ENCODE measurements around the gene ZBTB49.
"Not testable (repeated sequence)": the region's sequence is repeated elsewhere in the genome, so short reads cannot be mapped to it uniquely, and the experiment has no call there.

ZBTB49 gene

DNA sequence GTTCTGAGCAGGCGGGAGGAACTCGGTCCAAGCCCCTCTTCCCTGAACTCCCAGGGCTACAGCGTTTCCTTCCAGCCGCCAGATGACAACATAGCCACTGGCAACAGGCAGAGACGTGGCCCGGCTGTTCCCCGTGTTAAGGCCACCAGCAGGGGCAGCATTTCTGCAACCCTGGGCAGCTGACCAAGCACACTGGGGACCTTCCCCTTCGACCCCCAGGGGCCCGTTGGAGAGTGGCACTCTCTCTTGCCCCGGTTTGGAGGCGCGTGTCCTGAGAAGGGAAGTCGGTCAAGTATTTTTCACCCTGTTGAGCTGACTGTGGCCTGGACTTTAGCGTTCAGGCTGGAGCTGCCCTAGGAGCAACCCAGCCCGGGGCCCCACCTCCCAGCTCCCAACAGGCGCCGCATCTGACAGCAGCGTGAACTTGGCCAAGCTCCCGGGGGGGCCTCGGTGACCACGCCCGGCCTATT is 37.6 kb downstream of the ZBTB49 start:
- DNase-seq, result no peak

DNA sequence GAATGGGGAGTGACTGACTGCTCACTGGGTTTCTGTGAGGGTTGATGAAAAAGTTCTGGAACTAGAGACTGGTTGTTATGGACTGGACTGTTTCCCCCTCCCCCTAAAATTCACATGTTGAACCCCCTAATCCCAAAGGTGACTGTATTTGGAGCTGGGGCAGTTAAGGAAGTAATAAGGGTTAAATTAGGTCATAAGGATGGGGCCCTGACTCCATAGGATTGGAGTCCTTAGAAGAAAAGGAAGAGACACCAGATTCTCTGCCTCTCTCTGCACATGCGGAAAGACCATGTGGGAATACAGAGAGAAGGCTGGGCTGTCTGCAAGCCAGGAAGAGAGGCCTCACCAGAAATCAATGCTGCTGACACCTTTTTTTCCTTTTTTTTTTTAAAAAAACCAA is 38.2 kb downstream of the ZBTB49 start:
- DNase-seq, result no peak

DNA sequence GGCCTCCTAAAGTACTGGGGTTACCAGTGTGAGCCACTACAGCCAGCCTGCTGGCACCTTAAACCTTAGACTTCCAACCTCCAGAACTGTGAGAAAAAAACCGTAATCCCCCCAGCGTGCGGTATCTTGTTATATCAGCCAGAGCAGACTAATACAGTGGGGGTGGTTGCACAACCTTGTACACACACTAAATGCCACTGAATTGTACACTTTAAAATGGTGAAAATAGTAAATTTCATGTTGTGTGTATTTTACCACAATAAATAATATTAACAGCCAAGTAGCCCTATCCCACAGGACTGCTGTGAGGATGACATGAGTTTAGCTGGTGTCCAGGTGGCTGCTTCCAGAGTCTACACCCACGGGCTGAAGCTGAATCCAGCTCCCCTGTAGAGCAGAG is 38.8 kb downstream of the ZBTB49 start:
- no peak for DNase-seq

DNA sequence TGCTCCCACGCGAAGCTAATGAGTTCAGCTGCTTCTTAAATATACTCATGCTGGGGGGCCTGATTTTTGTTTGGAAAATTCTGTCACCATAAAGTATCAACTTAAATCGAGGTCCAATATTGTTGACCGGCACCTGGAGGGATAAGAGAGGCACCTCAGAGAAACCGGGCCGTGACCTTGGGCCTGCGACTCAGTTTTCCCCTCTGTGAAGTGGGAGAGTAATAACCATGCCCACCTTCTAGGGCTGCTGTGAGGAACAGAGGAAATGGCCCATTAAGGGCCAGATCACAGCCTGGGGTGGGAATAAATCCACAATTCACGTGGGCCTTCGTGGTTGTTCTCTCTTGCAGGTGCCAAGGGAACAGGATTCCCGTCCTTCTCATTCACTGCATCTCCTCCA is 39.4 kb downstream of the ZBTB49 start:
- no peak for DNase-seq

DNA sequence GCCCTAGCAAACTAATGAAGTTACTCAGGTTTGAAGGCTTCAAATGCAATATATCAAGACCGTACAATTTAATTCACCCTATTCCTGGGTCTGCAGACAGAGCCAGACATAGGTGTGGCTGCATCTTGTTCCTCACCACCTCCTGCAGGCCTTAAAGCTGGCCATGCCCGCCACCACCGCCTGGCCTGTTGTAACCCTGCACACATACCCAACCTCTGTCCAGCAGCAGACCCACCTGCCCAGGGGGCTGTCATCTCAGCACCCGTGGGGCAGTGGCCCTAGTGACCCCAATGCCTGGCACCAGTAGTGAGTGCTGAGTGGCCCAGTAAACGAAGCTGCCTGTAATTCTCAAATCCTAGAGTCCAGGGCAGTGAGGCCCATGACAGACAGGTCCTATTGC is 40.7 kb downstream of the ZBTB49 start:
- DNase-seq, result no peak

DNA sequence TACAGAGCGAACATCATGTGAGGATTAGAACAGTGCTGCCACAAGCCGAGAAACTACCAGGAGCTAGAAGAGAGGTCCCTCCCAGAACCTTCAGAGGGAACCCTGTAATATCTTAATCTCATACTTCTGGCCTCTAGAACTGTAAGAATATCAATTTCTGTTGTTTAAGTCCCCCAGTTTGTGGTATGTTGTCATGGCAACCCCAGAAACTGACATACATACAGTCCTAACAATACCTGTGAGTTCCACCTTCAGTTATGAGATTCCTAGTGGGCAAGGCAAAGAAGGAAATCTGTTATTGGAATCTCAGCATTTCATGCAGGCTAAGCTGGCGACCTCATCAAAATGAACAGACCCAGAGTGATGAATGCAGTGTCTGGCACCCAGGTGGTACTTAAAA is 42.5 kb downstream of the ZBTB49 start:
- DNase-seq, result no peak

DNA sequence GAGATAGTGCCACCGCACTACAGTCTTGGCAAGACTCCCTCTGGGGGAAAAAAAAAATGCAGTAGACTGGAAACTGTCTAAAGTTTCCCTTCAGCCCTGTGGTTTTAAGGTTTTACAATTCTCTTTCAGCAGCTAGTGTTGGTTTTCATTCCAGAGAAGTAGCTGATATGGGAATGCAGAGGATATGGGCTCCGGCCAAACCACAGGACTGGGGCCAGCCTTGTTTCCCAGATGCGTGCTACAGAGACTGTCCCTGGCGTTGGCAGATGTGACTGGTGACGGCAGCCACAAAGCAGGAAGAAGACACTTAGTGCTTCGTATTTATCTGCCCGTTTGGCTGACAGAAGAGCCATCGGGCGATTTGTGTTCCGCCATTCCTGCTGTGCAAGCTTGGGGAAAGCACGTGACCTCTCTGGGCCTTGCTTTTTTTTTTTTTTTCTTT is 43.2 kb downstream of the ZBTB49 start:
- DNase-seq, result no peak

DNA sequence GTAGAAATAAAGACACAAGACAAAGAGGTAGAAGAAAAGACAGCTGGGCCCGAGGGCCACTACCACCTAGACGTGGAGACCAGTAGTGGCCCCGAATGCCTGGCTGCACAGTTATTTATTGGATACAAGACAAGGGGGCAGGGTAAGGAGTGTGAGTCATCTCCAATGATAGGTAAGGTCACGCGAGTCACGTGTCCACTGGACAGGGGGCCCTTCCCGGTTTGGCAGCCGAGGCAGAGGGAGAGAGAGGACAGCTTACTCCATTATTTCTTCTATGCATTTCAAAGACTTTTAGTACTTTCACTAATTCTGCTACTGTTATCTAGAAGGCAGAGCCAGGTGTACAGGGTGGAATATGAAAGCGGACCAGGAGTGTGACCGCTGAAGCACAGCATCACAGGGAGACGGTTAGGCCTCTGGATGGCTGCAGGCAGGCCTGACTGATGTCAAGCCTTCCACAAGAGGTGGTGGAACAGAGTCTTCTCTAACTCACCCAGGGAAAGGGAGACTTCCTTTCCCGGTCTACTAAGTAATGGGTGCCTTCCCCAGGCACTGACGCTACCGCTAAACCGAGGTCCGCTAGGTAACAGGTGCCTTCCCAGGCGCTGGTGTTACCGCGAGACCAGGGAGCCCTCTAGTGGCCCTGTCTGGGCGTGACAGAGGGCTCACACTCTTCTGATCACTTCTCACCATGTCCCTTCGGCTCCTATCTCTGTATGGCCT is 44.9 kb downstream of the ZBTB49 start:
- peak; percentile 11 to 19 for DNase-seq

DNA sequence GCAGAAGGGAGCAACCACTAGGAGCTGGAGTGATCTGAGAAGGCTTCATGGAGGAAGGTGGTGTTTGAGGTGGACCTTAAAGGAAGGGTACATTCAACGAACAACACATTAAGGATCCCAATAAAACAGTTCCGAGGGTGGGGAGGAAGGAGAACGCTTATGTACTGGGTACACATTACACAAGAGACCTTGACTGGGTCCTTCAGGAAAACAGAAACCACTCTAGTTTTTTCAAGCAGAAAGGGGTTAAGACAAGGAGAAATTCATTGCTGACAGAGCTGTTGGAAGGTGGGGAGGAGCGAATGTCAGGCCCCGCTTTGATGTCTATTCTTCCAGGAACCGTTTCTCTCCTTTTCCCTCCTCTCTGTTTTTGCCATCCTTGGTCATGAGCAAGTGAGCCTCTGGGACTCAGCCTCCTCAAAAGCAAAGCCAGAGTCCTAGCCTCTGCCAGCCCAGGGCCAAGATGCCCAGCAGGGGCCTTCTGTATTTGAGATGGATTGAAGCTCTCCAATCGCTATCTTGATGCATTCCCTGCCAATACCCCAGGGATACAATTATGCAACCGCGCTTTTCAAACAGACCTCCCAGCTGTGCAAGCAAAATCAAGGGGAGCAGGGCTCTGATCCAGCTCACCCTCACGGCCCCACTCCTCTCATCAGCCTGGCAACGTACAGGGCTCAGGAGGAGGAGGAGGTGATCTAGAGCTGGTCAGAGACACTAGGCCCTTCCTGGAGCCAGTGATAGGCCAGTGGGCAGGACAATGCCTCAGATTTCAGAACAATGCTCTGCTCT is 48.4 kb downstream of the ZBTB49 start:
- no peak for DNase-seq

DNA sequence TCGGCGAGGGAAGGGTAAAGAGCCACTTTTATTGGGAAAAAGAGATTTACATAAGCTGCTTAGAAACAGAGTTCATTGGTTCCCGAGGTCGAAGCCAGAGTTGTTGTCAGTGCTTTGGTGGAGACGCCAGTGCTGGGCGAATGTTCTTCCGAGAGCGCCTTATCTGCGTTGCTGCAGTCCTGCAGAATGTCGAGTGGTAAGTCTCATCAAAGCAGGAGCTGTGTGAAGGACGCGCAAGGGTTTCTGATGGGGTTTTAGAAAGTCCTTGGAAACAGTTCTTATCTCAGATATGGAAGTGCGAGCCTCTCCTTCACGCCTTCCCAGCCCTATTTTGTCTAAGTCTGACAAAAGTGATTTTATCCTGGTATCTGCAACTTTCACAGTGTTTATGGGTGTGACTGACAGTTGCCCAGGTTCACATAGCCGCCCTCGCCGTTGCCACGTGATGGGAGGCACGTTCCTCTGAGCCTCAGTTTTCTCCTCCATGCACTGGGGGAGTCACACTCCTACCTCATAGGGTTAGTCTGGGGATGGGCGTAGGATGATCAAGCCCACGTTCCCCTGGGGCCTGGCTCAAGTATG is 49.5 kb downstream of the ZBTB49 start:
- DNase-seq, result no peak

DNA sequence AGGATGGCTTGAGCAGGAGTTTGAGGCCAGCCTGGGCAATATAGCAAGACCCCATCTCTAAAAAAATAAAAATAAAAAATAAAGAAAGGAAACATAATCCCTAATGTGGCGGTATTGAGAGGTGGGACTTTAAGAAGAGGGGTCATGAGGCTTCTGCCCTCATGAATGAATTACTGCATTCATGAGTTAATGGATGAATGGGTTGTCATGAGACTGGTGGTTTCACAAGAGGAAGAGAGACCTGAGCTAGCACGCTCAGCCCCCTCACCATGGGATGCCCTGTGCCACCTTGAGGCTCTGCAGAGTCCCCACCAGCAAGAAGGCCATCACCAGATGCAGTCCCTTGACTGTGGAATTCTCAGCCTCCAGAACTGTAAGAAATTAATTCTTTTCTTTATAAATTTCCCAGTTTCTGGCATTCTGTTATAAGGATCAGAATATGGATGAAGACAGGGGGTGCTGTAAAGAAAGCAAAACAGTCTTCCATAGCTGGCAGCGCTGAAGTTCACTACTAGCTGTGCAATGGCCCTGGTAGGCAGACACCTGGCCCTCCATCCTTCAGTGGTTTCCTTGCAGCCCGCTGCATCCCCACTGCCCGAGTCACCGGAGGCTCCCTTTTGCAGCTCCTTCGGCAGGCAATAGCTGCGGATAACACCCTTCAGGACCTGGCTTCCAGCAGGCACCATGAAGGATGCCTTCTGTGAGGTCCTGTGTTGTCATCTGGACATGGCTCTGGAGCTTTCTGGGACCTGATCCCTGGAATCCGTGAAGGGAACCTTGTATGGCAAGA is 52.0 kb downstream of the ZBTB49 start:
- DNase-seq, result no peak

DNA sequence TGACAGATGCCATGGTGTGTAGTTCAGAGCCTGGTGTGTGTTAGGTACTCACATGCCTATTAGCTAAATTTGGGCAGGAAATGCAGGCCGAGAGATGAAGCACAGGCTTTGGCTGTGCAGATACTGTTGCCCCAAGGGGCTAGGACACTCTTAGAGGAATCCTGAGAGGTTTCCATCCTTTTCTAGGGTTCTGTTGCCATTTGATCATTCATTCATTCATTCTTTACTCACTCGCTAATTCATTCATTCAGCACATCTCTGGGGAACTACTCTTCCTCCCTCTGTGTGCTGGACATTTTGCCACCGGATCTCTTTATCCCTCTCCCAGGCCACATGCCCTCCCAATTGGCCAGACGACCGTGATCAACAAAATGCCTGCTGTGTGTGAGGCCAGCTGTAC is 53.0 kb downstream of the ZBTB49 start:
- no peak for DNase-seq

DNA sequence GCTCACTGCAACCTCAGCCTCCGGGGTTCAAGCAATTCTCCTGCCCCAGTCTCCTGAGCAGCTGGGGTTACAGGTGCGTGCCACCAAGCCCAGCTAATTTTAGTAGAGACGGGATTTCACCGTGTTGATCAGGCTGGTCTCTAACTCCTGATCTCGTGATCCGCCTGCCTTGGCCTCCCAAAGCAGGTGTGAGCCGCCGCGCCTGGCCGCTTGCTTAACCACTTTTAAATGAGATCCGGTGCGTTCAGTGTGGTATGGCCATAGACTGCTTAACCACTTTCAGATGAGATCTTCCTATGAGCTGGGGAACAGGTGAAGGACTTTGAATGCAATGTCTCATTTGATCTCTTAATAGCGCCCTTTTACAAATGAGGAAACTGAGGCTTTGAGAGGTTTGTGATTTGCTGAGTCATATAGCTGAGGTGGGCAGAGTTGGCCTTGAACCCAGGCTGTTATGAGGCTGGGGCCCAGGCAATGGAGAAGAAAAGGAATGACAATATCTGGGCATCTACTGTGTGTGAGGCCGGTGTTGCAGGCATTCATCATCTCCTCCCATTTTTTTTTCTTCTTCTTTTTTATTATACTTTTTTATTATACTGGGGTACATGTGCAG is 55.0 kb downstream of the ZBTB49 start:
- no peak for DNase-seq

DNA sequence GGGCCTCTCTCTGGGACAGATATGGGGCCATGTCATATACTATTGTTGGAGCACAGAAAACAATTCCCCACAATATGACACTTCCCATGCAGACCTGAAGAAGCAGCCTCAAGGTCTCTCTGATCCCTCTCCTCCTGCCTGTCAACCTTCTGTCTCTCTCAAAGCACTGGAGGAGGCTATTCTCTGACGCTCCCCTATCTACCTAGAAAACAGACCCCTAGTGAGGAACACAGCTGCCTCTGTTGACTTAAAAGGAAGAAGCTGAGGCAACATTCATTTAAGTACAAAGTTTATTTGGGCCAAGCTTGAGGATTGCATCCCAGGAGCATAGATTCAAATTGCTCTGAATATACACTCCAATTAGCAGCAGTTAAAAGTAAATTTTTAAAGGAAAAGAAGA is 57.5 kb downstream of the ZBTB49 start:
- no peak for DNase-seq

DNA sequence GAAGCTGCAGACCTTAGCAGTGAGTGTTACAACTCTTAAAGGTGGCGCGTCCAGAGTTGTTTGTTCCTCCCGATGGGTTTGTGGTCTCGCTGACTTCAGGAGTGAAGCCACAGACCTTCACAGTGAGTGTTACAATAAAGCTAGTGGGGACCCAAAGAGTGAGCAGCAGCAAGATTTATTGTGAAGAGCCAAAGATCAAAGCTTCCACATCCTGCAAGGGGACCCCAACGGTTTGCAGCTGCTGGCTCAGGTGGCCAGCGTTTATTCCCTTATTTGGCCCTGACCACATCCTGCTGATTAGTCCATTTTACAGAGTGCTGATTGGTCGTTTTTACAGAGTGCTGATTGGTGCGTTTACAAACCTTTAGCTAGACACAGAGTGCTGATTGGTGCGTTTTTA is 58.5 kb downstream of the ZBTB49 start:
- not testable (repeated sequence) for DNase-seq

DNA sequence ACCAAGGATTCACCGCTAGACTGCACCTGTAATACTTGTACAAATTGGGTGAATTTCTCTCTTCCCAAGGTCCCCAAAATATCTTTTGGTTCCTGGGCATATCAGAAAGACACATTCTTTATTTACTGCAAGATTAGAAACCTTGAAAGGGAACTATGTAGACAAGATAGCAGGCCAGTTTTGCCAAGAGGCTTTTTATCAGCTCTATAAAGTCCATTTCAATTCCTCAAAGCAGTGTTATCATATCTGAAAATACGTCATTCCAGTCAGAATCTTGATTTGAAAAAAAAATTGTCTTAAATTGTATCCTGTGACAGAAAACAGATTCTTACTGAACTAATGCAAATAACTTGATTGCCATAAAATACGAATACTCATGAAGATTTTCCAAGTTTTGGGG is 59.8 kb downstream of the ZBTB49 start:
- DNase-seq, result no peak

DNA sequence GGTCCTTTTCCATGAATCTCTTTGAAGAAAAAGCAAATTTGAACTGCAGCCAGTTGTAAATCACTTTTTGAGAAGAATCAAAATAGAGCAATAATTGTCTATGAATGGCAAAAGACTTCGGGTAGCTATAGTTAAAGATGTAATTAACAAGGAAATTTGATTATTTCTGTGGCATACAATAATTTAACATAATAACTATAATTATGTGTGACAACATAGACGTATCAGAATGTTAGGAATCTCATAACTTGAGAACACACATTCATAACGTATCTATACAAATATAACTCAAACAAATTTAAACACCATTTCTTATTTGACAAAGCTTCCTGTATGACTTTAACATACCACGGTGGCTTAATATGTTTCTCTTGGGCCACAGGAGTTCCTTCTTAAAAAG is 60.9 kb downstream of the ZBTB49 start:
- DNase-seq, result no peak

DNA sequence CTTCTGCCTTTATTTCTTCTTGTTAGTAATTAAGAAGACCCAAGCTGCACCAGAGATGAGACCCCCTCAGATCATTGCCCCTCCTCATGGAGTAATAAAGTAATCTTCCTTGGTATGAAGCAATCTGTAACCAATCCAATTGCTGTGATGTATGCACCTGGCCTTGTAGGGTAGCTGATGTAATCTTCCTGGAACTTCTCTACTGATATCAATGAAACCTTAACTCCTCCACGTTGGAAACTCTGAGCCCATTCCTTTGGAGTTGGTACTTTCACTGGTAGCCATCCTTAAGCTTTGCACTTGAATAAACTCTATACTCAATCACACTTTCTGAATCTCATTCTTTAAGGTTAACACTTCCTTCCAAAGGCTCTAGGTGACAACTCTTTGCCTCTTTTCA is 65.3 kb downstream of the ZBTB49 start:
- DNase-seq, result no peak

DNA sequence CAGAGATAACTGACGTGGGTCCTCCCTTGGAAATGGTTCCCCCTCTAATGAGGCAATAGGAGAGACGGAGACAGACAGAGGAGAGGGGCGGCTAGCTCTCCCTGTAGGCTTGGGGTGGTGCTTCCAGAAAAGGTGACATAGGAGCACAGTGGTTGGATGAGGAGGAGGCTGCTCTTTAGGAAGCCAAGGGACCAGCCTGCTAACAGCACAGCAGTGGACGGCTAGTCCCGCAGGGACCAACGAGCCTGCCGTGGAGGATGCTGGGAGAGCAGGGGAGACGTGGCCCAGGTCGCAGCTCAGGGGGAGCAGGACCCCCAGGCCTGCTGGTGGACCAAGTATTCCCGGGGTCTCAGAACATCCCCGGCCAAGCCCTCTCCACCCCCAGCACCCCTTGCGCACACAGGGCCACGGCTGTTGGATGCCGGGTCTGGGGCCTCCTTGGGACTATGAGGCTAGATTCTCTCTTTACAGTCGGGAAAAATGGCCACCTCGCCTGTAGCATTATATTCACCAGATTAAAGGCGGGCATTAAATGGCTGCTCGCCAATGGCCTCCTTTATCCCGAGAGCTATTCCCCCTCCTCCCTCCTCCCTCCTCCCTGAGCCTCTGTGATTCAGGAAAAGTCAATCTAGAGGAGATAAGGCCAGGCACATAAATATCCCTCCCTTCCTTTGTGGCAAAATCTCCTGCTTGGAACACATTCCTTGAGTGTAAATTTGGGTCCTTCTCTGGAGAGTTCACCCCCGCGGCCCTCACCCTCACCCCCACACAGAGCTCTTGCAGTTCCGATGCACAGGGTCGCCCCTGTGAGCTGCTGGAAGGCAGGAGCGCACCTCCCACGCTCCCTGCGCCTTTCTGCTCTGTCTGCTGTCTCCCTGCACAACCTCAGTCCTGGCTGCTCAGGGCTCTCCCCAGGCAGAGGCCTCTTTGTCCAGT is 66.3 kb downstream of the ZBTB49 start:
- DNase-seq, result no peak

DNA sequence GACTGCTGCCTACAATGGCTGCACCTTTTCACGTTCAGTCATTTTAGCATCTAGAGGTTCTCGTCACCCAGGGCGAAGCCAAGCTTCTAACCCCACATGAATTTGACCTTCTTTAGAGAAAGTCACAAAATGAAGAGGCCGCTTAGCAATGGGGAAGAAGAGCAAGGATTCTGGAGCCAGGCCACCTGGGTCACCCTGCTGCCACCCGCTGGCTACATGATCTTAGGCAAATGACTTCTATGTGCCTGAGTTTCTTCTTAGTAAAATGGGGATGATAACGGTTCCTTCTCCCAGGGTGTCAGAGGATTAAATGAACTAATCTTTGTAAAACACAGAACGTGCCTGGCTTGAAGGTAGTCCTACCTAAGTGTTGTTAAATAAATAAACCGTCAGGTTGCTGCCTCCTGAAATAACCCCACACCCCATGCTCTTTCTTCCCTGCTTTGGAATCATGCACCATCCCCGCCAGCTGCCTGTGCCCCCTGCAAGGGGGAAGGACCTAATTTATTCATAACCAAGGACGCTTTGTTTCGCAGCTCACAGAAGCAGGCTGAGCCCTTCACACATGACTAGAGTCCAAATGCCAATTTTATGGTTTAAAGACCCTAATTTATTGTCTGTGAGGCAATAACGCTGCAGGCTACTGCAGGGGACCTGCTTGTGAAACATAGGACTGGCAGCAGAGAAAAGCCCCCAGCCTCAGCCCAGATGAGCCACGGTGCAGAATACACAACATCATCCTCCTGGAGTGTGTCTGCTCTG is 68.2 kb downstream of the ZBTB49 start:
- no peak for DNase-seq

DNA sequence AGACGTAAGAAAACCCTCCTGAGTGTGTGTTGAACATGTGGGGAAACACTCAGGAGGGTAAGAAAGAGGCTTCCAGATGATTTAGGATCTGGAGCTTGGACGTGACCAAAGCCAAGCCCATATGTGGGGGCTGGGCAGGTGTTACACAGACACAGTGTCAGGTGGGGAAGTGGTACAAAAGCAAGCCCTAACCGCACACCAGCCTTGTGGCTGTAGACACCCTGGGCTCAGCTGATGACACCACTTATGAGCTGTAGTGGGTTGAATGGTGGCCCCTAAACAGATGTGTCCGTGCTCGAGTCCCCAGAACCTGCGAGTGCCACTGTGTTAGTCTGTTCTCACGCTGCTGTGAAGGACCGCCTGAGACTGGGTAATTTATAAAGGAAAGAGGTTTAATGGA is 71.8 kb downstream of the ZBTB49 start:
- DNase-seq, result no peak

All from hippocampal formation (tissue), 2 donors.